WERI-Rb-1 (cell line): Measurements from ENCODE around the gene EPB41L2.

Experiments used
- DNase-seq: peaks from one replicate; pipeline ENCODE4 v3.0.0-alpha.2; 2020
- H3K27ac ChIP-seq: fragments of 250-450 bp; sonication (Bioruptor Pico); 2 replicates; pipeline ENCODE4 v1.5.1; 2020; ENCODE audit warnings: mild to moderate bottlenecking, moderate library complexity
- H3K27me3 ChIP-seq: fragments of 250-450 bp; sonication (Bioruptor Pico); 2 replicates; pipeline ENCODE4 v1.5.1; 2021; ENCODE audit warnings: mild to moderate bottlenecking, low read depth, moderate library complexity; ENCODE audit not compliant: insufficient read depth, severe bottlenecking
- H3K36me3 ChIP-seq: fragments of 250-450 bp; sonication (Bioruptor Pico); 2 replicates; pipeline ENCODE4 v1.5.1; 2020; ENCODE audit warnings: mild to moderate bottlenecking, moderate library complexity
- H3K4me3 ChIP-seq: 2 replicates; pipeline ENCODE4 v1.5.1; 2011; ENCODE audit warnings: low read depth, mild to moderate bottlenecking, control low read depth, low read length
- H3K9me3 ChIP-seq: fragments of 250-450 bp; sonication (Bioruptor Pico); 2 replicates; pipeline ENCODE4 v1.5.1; 2021; ENCODE audit warnings: mild to moderate bottlenecking, moderate library complexity; ENCODE audit not compliant: severe bottlenecking
- TF ChIP-seq, protein P1 (sequence below): IDR thresholded peaks from 2 replicates; pipeline ENCODE4 v1.5.1; 2011; ENCODE audit warnings: low read depth, mild to moderate bottlenecking, control low read depth, inconsistent platforms, low read length

Gene EPB41L2

DNA sequence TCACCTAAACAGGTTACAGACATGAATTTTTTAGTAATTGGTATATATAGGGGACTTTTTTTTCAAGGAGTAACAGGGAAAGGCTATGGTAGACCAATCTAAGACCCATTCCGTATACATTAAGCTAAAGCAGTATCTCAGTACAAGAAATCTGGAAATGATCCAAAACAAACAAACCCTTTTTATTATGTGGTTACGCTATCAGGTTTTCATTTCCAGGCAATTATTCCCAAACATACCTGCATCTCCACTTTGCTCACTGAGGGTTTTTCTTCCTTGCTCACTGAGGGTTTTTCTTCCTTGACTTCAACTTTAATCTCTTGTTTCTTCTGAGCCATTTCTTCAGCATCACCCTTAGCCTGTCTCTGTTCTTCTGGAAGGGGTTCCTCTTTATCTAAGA, 107.3 kb downstream of the EPB41L2 start:
- peaks cover 3% of the 10 kb centered on the region; the same call in 1 of the 2 replicates for H3K36me3 ChIP-seq
- DNase-seq: no peak
- H3K27ac ChIP-seq: no peak overlapping the region
- H3K9me3 ChIP-seq: no peaks in the 10 kb centered on the region
- H3K27me3 ChIP-seq: no peaks in the 10 kb centered on the region
- H3K4me3 ChIP-seq: no peak overlapping the region
- TF ChIP-seq, protein P1, sequence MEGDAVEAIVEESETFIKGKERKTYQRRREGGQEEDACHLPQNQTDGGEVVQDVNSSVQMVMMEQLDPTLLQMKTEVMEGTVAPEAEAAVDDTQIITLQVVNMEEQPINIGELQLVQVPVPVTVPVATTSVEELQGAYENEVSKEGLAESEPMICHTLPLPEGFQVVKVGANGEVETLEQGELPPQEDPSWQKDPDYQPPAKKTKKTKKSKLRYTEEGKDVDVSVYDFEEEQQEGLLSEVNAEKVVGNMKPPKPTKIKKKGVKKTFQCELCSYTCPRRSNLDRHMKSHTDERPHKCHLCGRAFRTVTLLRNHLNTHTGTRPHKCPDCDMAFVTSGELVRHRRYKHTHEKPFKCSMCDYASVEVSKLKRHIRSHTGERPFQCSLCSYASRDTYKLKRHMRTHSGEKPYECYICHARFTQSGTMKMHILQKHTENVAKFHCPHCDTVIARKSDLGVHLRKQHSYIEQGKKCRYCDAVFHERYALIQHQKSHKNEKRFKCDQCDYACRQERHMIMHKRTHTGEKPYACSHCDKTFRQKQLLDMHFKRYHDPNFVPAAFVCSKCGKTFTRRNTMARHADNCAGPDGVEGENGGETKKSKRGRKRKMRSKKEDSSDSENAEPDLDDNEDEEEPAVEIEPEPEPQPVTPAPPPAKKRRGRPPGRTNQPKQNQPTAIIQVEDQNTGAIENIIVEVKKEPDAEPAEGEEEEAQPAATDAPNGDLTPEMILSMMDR: no peak

DNA sequence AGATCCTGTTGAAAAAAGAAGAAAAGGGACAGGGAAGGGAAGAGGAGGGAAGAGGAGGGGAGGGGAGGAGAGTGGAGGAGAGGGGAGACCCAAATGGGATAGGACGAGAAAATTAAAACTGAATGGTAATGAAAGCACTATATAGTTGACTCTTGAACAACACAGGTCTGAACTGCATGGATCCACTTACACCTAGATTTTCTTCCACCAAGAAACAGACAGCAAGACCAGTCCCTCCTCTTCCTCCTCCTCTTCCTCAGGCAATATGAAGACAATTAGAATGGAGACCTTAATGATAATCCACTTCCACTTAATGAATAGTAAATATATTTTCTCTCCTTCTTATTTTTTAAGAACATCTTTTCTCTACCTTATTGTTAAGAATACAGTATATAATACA, 113.5 kb downstream of the EPB41L2 start:
- TF ChIP-seq, protein P1: no peak
- Histone ChIP-seq H3K27ac (no peak overlapping the region), H3K9me3 (no peaks in the 10 kb centered on the region), H3K27me3 (no peaks in the 10 kb centered on the region), H3K36me3 (peaks cover 3% of the 10 kb centered on the region; the same call in 1 of the 2 replicates), H3K4me3 (no peak overlapping the region)
- no peak for DNase-seq

DNA sequence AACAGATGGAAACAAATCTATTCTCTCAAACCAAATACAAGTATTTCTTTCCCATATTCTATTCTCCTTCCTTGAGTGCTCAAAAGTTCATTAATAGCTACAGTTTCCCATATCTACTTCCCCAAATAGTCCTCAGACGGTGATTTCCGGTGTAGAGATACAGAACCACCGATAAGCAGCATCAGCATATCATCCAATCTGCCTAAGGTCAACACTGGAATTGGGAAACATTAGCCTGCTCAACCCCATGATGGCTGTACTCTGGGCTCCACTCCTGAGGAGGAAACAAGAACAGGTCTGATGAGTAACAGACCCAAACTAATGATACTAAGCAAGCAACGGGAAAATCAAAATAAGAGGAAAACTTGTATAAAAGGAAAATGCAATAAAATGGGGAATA, 115.6 kb downstream of the EPB41L2 start:
- no peak for DNase-seq
- Histone ChIP-seq H3K27me3 (no peaks in the 10 kb centered on the region), H3K4me3 (no peak overlapping the region), H3K27ac (no peak overlapping the region), H3K9me3 (no peaks in the 10 kb centered on the region), H3K36me3 (no peaks in the 10 kb centered on the region)
- TF ChIP-seq, protein P1: no peak

DNA sequence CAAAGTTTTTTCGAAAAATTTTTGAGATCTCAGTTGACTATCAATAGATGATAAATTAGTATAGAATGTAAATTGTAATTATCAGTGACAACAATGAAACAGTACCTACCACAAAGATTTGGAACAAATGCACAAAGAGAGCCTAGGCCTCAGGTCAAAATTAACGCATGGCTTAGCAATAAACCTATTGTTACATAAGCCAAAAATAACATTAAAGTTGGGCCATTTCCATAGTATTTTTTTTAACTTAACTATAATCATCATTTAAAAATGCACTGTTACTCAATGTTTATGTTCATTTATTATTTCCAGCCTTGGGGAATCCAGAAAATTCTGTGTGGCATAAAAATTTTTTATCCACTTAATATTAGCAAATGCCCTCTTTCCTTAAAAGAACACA, 117.0 kb downstream of the EPB41L2 start:
- TF ChIP-seq, protein P1: no peak
- no peak overlapping the region for H3K27ac ChIP-seq
- no peak overlapping the region for H3K4me3 ChIP-seq
- H3K36me3 ChIP-seq: no peaks in the 10 kb centered on the region
- no peaks in the 10 kb centered on the region for H3K27me3 ChIP-seq
- no peaks in the 10 kb centered on the region for H3K9me3 ChIP-seq
- DNase-seq: no peak

DNA sequence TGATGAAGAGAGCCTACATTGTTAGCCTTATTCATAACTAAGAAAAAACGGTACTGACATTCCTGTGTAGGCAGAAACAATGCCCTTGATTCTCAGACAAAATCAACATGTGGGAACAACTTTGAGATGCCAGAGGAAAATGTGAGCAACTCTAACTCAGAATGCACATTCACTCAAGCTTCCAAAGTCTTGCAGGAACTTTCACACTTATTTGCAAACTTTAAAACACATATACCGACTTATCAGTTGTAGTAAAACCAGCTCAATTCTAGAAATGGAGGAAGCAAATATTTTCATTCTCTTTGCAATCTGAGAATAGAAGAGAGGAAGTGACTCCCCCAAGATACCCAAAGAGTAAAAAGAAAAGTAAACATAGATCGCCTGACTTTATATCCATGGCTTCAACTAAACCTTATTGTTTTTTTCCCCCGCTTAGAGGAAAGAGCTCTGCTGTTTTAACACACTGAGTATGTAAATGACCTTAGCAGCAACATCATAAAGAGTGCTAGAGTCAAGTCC, 117.6 kb downstream of the EPB41L2 start:
- DNase-seq: no peak
- TF ChIP-seq, protein P1: no peak

DNA sequence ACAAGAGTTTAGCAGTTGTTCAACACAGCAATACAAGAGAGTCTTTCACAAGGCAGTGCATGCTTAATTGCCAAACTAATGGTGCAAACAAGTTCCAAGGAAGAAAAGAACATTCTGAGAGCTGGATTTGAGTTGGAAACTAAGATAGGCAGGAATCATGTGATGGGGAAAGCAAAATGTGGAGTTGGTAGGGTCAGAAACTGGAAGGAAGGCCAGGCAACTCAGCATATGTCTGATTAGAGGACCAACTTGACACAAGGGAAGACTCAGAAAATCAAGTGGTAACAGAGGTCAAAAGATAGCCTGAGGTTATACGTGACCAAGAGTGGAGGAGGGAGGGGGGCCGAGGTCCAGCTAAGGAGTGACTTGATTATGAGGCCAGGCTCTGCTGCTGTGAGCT, 118.6 kb downstream of the EPB41L2 start:
- TF ChIP-seq, protein P1: no peak
- no peak for DNase-seq
- no peaks in the 10 kb centered on the region for H3K9me3 ChIP-seq
- H3K27ac ChIP-seq: no peak overlapping the region
- H3K36me3 ChIP-seq: no peaks in the 10 kb centered on the region
- no peaks in the 10 kb centered on the region for H3K27me3 ChIP-seq
- H3K4me3 ChIP-seq: no peak overlapping the region

More for the DNA sequence above, 117.6 kb downstream of the EPB41L2 start:
- no peak overlapping the region for H3K27ac ChIP-seq
- no peak overlapping the region for H3K4me3 ChIP-seq
- no peaks in the 10 kb centered on the region for H3K27me3 ChIP-seq
- no peaks in the 10 kb centered on the region for H3K9me3 ChIP-seq
- H3K36me3 ChIP-seq: no peaks in the 10 kb centered on the region
